ENCODE measurements around the gene PDZRN3. TPM values are rescaled to one million over a fixed set of nuclear protein-coding genes. Genes with fewer than 3 reads are reported as not detected.

The PDZRN3 gene
- total RNA-seq, 1 donor, result 76.8 TPM

GRCh38 chr3:73418681-73419080 lies 206.1 kb downstream of the PDZRN3 start:
- TF ChIP-seq CTCF (IDR thresholded peaks at IDR 0.05; ENCODE audit: insufficient read depth, low read length), result no peak
- DNase-seq (ENCODE audit: low read depth), result no peak
- H3K4me3 ChIP-seq (ENCODE audit: low read depth, low read length), result no peak overlapping the region

- no peak overlapping the region for H3K4me3 ChIP-seq (ENCODE audit: low read depth, low read length)
- DNase-seq (ENCODE audit: low read depth), result no peak
- no peak for TF ChIP-seq CTCF (IDR thresholded peaks at IDR 0.05; ENCODE audit: insufficient read depth, low read length)
Measured at GRCh38 chr3:73415118-73415517, 209.6 kb downstream of the PDZRN3 start.

GRCh38 chr3:73413619-73414018 lies 211.1 kb downstream of the PDZRN3 start:
- TF ChIP-seq CTCF (IDR thresholded peaks at IDR 0.05; ENCODE audit: insufficient read depth, low read length), result no peak
- DNase-seq (ENCODE audit: low read depth), result no peak
- no peak overlapping the region for H3K4me3 ChIP-seq (ENCODE audit: low read depth, low read length)

GRCh38 chr3:73411993-73412392 lies 212.7 kb downstream of the PDZRN3 start:
- H3K4me3 ChIP-seq (ENCODE audit: low read depth, low read length), result no peak overlapping the region
- TF ChIP-seq CTCF (IDR thresholded peaks at IDR 0.05; ENCODE audit: insufficient read depth, low read length), result no peak
- DNase-seq (ENCODE audit: low read depth), result no peak

- no peak overlapping the region for H3K4me3 ChIP-seq (ENCODE audit: low read depth, low read length)
- no peak for TF ChIP-seq CTCF (IDR thresholded peaks at IDR 0.05; ENCODE audit: insufficient read depth, low read length)
- no peak for DNase-seq (ENCODE audit: low read depth)
Measured at GRCh38 chr3:73411545-73411944, 213.2 kb downstream of the PDZRN3 start.

- no peak for TF ChIP-seq CTCF (IDR thresholded peaks at IDR 0.05; ENCODE audit: insufficient read depth, low read length)
- peak; percentile 87 for DNase-seq (ENCODE audit: low read depth)
- no peak overlapping the region for H3K4me3 ChIP-seq (ENCODE audit: low read depth, low read length)
Measured at GRCh38 chr3:73409138-73409763, 215.5 kb downstream of the PDZRN3 start.

- no peak overlapping the region for H3K4me3 ChIP-seq (ENCODE audit: low read depth, low read length)
- no peak for TF ChIP-seq CTCF (IDR thresholded peaks at IDR 0.05; ENCODE audit: insufficient read depth, low read length)
Measured at GRCh38 chr3:73408634-73409033, 216.1 kb downstream of the PDZRN3 start.

More at GRCh38 chr3:73408634-73409033, 216.1 kb downstream of the PDZRN3 start:
- DNase-seq (ENCODE audit: low read depth), result no peak
